ENCODE results near the gene PEPD.

GRCh38 chr19:33399745-33400681, 121.6 kb downstream of the PEPD start:
- TF ChIP-seq CTCF (conservative IDR thresholded peaks at IDR 0.05 in 1 of 2, IDR thresholded peaks at IDR 0.05 in 1 of 2; ENCODE audit: extremely low read depth in 1 of 2, insufficient read depth in 1 of 2, low read depth in 1 of 2, low read length in 2 of 2) (no peak), EZH2 (IDR thresholded peaks at IDR 0.05; ENCODE audit: borderline replicate concordance, low read length) (no peak)

Measured in mammary epithelial cell (primary cell).